RWPE2 (cell line): Measurements from ENCODE around the gene CALM3.
"Not testable (repeated sequence)": the region's sequence is repeated elsewhere in the genome, so short reads cannot be mapped to it uniquely, and the experiment has no call there.

Experiments used
- ATAC-seq: fragments of 200-7000 bp; cut with Tn5 transposase; 3 replicates; pipeline ENCODE4 v1.9.1; 2021; ENCODE audit warnings: low read depth
- DNase-seq: peaks from one replicate; pipeline ENCODE4 v3.0.0-alpha.2; 2020; ENCODE audit warnings: low spot score
- H3K27ac ChIP-seq: fragments of 450-650 bp; 2 replicates; pipeline ENCODE4 v1.5.1; 2017; ENCODE audit warnings: mild to moderate bottlenecking; ENCODE audit not compliant: poor library complexity, severe bottlenecking
- H3K27me3 ChIP-seq: fragments of 250-450 bp; sonication (Bioruptor Pico); 2 replicates; pipeline ENCODE4 v1.5.1; 2021; ENCODE audit warnings: mild to moderate bottlenecking, moderate library complexity; ENCODE audit not compliant: insufficient read depth, poor library complexity, severe bottlenecking
- H3K36me3 ChIP-seq: fragments of 250-450 bp; sonication (Bioruptor Pico); 2 replicates; pipeline ENCODE4 v1.5.1; 2020; ENCODE audit warnings: low read depth, mild to moderate bottlenecking, moderate library complexity
- H3K4me1 ChIP-seq: fragments of 250-450 bp; sonication (Bioruptor Pico); 2 replicates; pipeline ENCODE4 v1.5.1; 2021; ENCODE audit warnings: mild to moderate bottlenecking, moderate library complexity; ENCODE audit not compliant: insufficient read depth, poor library complexity, severe bottlenecking
- H3K4me3 ChIP-seq: fragments of 250-450 bp; sonication (Bioruptor Pico); 2 replicates; pipeline ENCODE4 v1.5.1; 2021; ENCODE audit warnings: mild to moderate bottlenecking, moderate library complexity; ENCODE audit not compliant: severe bottlenecking
- H3K9me3 ChIP-seq: fragments of 250-450 bp; sonication (Bioruptor Pico); 2 replicates; pipeline ENCODE4 v1.5.1; 2021; ENCODE audit warnings: mild to moderate bottlenecking, moderate library complexity; ENCODE audit not compliant: severe bottlenecking
- TF ChIP-seq, protein P1 (sequence below): fragments of 450-650 bp; IDR thresholded peaks from one replicate; pipeline ENCODE4 v1.5.1; 2017; ENCODE audit warnings: mild to moderate bottlenecking, moderate library complexity; ENCODE audit not compliant: poor library complexity, severe bottlenecking

CALM3 gene

DNA sequence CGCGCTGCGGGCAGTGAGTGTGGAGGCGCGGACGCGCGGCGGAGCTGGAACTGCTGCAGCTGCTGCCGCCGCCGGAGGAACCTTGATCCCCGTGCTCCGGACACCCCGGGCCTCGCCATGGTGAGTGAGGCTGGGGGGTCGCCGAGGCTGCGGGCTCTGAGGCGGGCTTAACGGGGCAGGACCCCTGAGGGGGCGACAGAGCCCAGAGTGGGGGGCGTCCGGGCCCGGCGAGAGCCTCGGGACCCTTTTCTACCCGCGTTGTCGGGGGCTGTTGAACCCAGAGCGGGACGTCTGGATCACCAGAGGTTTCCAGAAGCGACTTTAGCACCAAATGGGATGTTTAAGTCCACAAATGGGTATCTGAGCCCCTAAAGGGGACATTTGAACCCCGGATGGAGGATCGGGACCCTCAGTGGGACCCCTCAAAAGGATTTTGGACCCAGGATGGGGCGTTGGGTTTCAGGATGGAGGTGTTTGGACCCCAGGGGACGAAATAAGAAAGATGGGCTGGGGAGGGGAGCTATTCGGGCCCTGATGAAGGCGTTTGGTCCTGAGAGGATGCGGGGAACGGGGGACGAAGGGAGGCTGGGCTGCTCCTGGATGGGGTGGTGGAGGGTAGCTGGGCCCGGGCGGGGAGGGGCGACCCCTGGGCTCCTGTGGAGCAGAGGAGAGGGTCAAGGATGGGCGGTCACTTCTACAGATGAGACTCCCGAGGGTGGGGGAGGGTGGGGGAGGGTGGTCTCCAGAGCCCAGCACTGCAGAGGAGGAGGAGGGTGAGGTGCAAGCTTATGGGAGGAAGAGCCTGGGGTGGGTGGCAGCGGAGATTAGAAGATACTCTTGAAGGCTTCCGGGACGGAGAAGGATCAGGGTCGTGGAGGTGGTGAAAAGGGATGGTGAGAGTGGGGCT is at the start of gene CALM3:
Gene CALM3 (plus strand): TSS at position 13 of the 907 bp plus-strand sequence. CDS start 105 bp downstream, at position 118.
- no peak for DNase-seq
- ATAC-seq, result no peak
- no peaks in the 10 kb centered on the region for H3K27me3 ChIP-seq
- TF ChIP-seq, protein P1, sequence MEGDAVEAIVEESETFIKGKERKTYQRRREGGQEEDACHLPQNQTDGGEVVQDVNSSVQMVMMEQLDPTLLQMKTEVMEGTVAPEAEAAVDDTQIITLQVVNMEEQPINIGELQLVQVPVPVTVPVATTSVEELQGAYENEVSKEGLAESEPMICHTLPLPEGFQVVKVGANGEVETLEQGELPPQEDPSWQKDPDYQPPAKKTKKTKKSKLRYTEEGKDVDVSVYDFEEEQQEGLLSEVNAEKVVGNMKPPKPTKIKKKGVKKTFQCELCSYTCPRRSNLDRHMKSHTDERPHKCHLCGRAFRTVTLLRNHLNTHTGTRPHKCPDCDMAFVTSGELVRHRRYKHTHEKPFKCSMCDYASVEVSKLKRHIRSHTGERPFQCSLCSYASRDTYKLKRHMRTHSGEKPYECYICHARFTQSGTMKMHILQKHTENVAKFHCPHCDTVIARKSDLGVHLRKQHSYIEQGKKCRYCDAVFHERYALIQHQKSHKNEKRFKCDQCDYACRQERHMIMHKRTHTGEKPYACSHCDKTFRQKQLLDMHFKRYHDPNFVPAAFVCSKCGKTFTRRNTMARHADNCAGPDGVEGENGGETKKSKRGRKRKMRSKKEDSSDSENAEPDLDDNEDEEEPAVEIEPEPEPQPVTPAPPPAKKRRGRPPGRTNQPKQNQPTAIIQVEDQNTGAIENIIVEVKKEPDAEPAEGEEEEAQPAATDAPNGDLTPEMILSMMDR, result no peak
- peak within 1 kb of the TSS; percentile 99 for H3K4me3 ChIP-seq
- peaks cover 26% of the 10 kb centered on the region for H3K36me3 ChIP-seq
- peak within 1 kb of the TSS; percentile 84 for H3K27ac ChIP-seq
- H3K9me3 ChIP-seq, result peaks cover 3% of the 10 kb centered on the region
- peaks cover 4% of the 10 kb centered on the region for H3K4me1 ChIP-seq

DNA sequence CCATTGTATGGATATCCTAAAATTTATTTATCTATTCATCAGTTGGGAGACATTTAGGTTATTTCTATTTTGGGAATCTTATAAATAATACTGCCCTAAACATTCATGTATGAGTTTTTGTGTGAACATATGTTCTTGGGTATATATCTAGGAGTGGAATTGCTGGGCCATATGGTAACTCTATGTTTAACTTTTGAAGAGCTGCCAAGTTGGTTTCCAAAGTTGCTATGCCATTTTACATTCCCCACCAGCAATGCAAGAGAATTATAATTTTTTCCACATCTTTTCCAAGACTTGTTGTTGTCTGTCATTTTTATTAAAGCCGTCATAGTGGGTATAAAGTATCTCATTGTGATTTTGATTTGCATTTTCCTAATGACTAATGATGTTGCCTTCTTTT is 48.2 kb upstream of the CALM3 start:
- Histone ChIP-seq H3K9me3 (peaks cover 6% of the 10 kb centered on the region), H3K4me1 (no peaks in the 10 kb centered on the region), H3K27me3 (no peaks in the 10 kb centered on the region), H3K4me3 (no peak overlapping the region), H3K36me3 (no peaks in the 10 kb centered on the region), H3K27ac (no peak overlapping the region)
- ATAC-seq, result no peak
- no peak for DNase-seq
- TF ChIP-seq, protein P1, result no peak

DNA sequence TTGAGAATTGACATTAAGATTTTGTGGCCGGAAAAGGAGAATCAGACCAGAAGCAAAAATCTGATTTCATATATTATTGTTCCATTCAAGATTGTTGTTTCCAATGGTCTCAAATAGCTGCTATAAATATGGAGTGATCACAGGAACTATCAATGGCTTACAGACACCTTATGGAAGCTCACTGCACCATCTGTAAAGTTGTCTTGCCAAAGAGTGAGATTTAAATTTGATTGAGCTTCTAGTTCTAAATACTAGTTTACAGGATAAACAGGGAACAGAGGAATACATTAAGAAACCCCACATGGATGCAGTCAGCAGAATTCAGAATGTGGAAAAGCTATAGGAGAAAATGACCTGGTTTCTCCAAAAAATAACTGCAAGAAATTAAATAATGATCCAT is 47.0 kb upstream of the CALM3 start:
- Histone ChIP-seq H3K27ac (no peak overlapping the region), H3K4me1 (no peaks in the 10 kb centered on the region), H3K9me3 (peaks cover 6% of the 10 kb centered on the region), H3K36me3 (no peaks in the 10 kb centered on the region), H3K27me3 (no peaks in the 10 kb centered on the region), H3K4me3 (no peak overlapping the region)
- TF ChIP-seq, protein P1, result no peak
- ATAC-seq (no peak), DNase-seq (no peak)

DNA sequence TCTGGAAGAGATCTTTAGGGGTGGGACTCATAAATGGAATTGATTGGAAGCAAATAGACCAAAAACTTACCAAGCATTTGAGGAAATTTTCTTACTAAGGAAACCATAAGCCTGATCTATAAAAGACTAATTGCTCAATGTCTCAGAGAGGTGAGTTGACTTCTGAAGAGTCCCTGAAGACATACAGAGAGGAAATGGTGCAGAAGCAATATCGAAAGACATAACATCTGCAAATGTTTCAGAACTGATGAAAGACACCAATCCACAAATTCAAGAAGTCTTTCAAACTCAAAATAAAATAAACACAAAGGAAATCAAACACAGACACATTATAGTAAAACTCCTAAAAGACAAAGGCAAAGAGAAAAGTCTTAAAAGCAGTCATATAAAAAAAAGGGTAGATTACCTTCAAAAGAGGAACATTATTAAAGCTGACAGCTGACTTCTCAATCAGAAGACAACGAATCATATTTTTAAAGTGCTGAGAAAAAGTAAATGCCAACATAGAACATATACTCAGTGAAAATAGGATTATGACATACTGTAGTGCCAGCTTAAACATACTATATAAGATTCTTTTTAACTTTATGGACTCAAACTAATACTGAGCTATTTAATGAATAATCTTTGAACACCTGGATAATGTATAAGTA is 45.4 kb upstream of the CALM3 start:
- TF ChIP-seq, protein P1, result no peak
- DNase-seq (no peak), ATAC-seq (no peak)
- H3K4me1 ChIP-seq, result no peaks in the 10 kb centered on the region
- H3K27me3 ChIP-seq, result no peaks in the 10 kb centered on the region
- no peak overlapping the region for H3K4me3 ChIP-seq
- H3K9me3 ChIP-seq, result peaks cover under 1% of the 10 kb centered on the region
- H3K36me3 ChIP-seq, result no peaks in the 10 kb centered on the region
- no peak overlapping the region for H3K27ac ChIP-seq

DNA sequence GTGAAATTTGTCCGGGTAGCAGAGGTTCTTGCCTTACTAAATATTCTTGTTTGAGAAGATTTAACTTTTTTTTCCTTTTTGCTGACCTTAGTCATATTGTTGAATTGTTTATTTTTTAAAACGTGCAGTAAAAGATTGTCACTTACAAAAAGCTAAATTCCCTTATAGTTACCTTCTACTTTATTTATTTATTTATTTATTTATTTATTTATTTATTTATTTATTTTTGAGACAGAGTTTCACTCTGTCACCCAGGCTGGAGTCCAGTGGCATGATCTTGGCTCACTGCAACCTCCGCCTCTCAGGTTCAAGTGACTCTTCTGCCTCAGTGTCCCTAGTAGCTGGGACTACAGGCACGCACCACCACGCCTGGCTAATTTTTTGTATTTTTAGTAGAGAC is 44.7 kb upstream of the CALM3 start:
- H3K4me3 ChIP-seq, ATAC-seq, H3K36me3 ChIP-seq: not testable (repeated sequence)

More for the DNA sequence above, 44.7 kb upstream of the CALM3 start:
- not testable (repeated sequence) for DNase-seq, H3K27me3 ChIP-seq, H3K9me3 ChIP-seq, H3K27ac ChIP-seq, H3K4me1 ChIP-seq
